Neural cell (in vitro differentiated cells): ENCODE results near the gene POLDIP2. TPM values are rescaled to one million over a fixed set of nuclear protein-coding genes. Genes with fewer than 3 reads are reported as not detected.
A peak's percentile ranks its signal among the peaks of the same experiment; 100 is the strongest.

ENCODE experiments used
- H2AFZ ChIP-seq: fragments of 200-600, 300-800 bp; sonication (generic), shearing (Covaris generic); 2 replicates; pipeline ENCODE4 v1.6.0; 2014; ENCODE audit warnings: low read depth, mild to moderate bottlenecking, antibody characterized with exemption, low read length, moderate library complexity
- H3F3A ChIP-seq: fragments of 200-600 bp; shearing (Covaris generic); 2 replicates; pipeline ENCODE4 v1.6.1; 2016; ENCODE audit warnings: mild to moderate bottlenecking, moderate library complexity, mixed read lengths, antibody characterized with exemption, low read length; ENCODE audit not compliant: insufficient read depth, poor library complexity, severe bottlenecking
- H3K27ac ChIP-seq: fragments of 200-600, 300-800 bp; sonication (generic), shearing (Covaris generic); 2 replicates; pipeline ENCODE4 v1.5.1; 2014; ENCODE audit warnings: mild to moderate bottlenecking, low read length, moderate library complexity
- H3K27me3 ChIP-seq: fragments of 300-800, 200-600 bp; sonication (generic), shearing (Covaris generic); 2 replicates; pipeline ENCODE4 v1.6.0; 2014; ENCODE audit warnings: mild to moderate bottlenecking, low read depth, low read length, moderate library complexity; ENCODE audit not compliant: insufficient read depth
- H3K36me3 ChIP-seq: fragments of 300-800, 200-600 bp; sonication (generic), shearing (Covaris generic); 2 replicates; pipeline ENCODE4 v1.5.1; 2014; ENCODE audit warnings: mild to moderate bottlenecking, antibody characterized with exemption, low read length, moderate library complexity; ENCODE audit not compliant: insufficient read depth
- H3K4me2 ChIP-seq: fragments of 300-800, 200-600 bp; sonication (generic), shearing (Covaris generic); 2 replicates; pipeline ENCODE4 v1.6.0; 2014; ENCODE audit warnings: mild to moderate bottlenecking, low read length
- H3K4me3 ChIP-seq: fragments of 300-800, 200-600 bp; sonication (generic), shearing (Covaris generic); 2 replicates; pipeline ENCODE4 v1.5.1; 2014; ENCODE audit warnings: mild to moderate bottlenecking, low read length, moderate library complexity
- H3K79me2 ChIP-seq: fragments of 200-600 bp; shearing (Covaris generic); replicated peaks from 2 replicates; pipeline ENCODE4 v1.6.0; 2014; ENCODE audit warnings: mild to moderate bottlenecking, low read length, moderate library complexity; ENCODE audit not compliant: insufficient read depth
- H3K9ac ChIP-seq: fragments of 300-800, 200-600 bp; sonication (generic), shearing (Covaris generic); 2 replicates; pipeline ENCODE4 v1.6.1; 2016; ENCODE audit warnings: mild to moderate bottlenecking, low read length, mixed read lengths
- H3K9me2 ChIP-seq: fragments of 200-600 bp; shearing (Covaris generic); 2 replicates; pipeline ENCODE4 v1.6.1; 2016; ENCODE audit warnings: mild to moderate bottlenecking, low read length, mixed read lengths; ENCODE audit not compliant: insufficient read depth
- H3K9me3 ChIP-seq: fragments of 200-600, 300-800 bp; sonication (generic), shearing (Covaris generic); 2 replicates; pipeline ENCODE4 v1.6.1; 2016; ENCODE audit warnings: mild to moderate bottlenecking, mixed run types, low read length, moderate library complexity, mixed read lengths
- H4K20me1 ChIP-seq: fragments of 200-600 bp; shearing (Covaris generic); 2 replicates; pipeline ENCODE4 v1.6.1; 2016; ENCODE audit warnings: mild to moderate bottlenecking, mixed run types; ENCODE audit not compliant: insufficient read depth
- CTCF ChIP-seq: fragments of 450-650 bp; IDR thresholded peaks from 2 replicates; pipeline ENCODE4 v1.5.1; 2014; ENCODE audit warnings: antibody characterized with exemption, mild to moderate bottlenecking, moderate library complexity; ENCODE audit not compliant: poor library complexity, severe bottlenecking
- EP300 ChIP-seq: fragments of 450-650 bp; conservative IDR thresholded peaks from 2 replicates; pipeline ENCODE4 v1.6.1; 2014; ENCODE audit warnings: antibody characterized with exemption, mild to moderate bottlenecking, moderate library complexity; ENCODE audit not compliant: poor library complexity, severe bottlenecking
- EZH2 ChIP-seq: fragments of 200-600, 300-800 bp; shearing (Covaris generic), sonication (generic); IDR thresholded peaks from 2 replicates; pipeline ENCODE4 v1.6.1; 2014; ENCODE audit warnings: antibody characterized with exemption, low read length, borderline replicate concordance, mild to moderate bottlenecking; ENCODE audit not compliant: insufficient read depth, poor library complexity, severe bottlenecking
- MXI1 ChIP-seq: fragments of 450-650 bp; conservative IDR thresholded peaks from 2 replicates; pipeline ENCODE4 v1.6.1; 2014; ENCODE audit warnings: antibody characterized with exemption, mild to moderate bottlenecking; ENCODE audit not compliant: poor library complexity, severe bottlenecking
- POLR2AphosphoS5 ChIP-seq: IDR thresholded peaks from 2 replicates; pipeline ENCODE4 v1.6.1; 2012
- RAD21 ChIP-seq: fragments of 450-650 bp; conservative IDR thresholded peaks from 2 replicates; pipeline ENCODE4 v1.6.1; 2014; ENCODE audit warnings: antibody characterized with exemption, mild to moderate bottlenecking, moderate library complexity
- REST ChIP-seq: IDR thresholded peaks from 2 replicates; pipeline ENCODE4 v1.6.1; 2012; ENCODE audit warnings: borderline replicate concordance
- SMC3 ChIP-seq: fragments of 450-650 bp; conservative IDR thresholded peaks from 2 replicates; pipeline ENCODE4 v1.6.1; 2014; ENCODE audit warnings: antibody characterized with exemption, mild to moderate bottlenecking, moderate library complexity; ENCODE audit not compliant: poor library complexity
- TAF1 ChIP-seq: IDR thresholded peaks from 2 replicates; pipeline ENCODE4 v1.6.1; 2012; ENCODE audit warnings: low read depth
- polyA plus RNA-seq: library from polyadenylated mRNA; depleted of rRNA; stranded (reverse); fragments of >200 nt; gene quantifications from 2 replicates; pipeline ENCODE4 v1.2.3, GENCODE V29; 2014

The POLDIP2 gene
- polyA plus RNA-seq, 1 donor from 2014 or later: 75.4 TPM

DNA sequence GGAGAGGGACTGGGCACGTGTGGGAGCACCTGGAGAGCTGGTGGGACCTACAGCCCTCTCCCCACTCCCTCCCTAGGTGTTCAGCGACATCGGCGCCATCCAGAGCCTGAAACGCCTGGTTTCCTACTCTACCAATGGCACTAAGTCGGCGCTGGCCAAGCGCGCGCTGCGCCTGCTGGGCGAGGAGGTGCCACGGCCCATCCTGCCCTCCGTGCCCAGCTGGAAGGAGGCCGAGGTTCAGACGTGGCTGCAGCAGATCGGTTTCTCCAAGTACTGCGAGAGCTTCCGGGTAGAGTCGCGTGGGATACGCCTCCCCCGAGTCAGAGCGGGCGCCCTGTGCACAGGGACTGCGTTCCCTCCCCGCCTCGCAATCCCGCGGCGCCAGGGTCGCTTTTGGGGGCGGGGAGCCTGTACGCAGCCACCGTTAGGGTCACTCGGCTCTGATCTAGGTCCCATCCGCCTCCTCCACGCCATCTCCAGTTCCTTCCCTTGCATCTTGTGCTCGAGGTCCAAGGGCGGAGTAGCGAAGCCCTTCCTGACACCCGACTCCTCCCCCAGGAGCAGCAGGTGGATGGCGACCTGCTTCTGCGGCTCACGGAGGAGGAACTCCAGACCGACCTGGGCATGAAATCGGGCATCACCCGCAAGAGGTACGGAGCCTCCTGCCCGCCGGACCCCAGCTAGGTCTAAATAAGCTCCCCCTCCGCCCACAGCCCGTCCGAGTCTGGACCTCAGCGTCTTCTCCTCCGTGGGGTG lies 27.1 kb upstream of the POLDIP2 start:
- H3K27ac ChIP-seq: no peak overlapping the region
- H3K4me2 ChIP-seq: no peak overlapping the region
- no peak overlapping the region for H2AFZ ChIP-seq
- no peaks in the 10 kb centered on the region for H3K9me3 ChIP-seq
- no peak overlapping the region for H3K4me3 ChIP-seq
- no peaks in the 10 kb centered on the region for H3F3A ChIP-seq
- H3K9me2 ChIP-seq: no peaks in the 10 kb centered on the region
- H3K36me3 ChIP-seq: no peaks in the 10 kb centered on the region
- no peaks in the 10 kb centered on the region for H3K79me2 ChIP-seq
- no peaks in the 10 kb centered on the region for H3K27me3 ChIP-seq
- TF ChIP-seq REST (no peak), EZH2 (no peak), RAD21 (no peak), EP300 (no peak), SMC3 (no peak), POLR2AphosphoS5 (no peak), TAF1 (no peak), CTCF (no peak), MXI1 (no peak)
- H4K20me1 ChIP-seq: no peaks in the 10 kb centered on the region
- no peak overlapping the region for H3K9ac ChIP-seq

DNA sequence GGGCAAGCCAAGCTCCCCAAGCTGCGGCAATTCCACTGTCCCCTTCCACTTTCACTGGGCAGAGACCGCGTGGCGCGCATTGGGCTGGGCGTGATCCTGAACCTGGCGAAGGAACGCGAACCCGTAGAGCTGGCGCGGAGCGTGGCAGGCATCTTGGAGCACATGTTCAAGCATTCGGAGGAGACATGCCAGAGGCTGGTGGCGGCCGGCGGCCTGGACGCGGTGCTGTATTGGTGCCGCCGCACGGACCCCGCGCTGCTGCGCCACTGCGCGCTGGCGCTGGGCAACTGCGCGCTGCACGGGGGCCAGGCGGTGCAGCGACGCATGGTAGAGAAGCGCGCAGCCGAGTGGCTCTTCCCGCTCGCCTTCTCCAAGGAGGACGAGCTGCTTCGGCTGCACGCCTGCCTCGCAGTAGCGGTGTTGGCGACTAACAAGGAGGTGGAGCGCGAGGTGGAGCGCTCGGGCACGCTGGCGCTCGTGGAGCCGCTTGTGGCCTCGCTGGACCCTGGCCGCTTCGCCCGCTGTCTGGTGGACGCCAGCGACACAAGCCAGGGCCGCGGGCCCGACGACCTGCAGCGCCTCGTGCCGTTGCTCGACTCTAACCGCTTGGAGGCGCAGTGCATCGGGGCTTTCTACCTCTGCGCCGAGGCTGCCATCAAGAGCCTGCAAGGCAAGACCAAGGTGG lies 24.0 kb upstream of the POLDIP2 start:
- H3F3A ChIP-seq: no peaks in the 10 kb centered on the region
- H3K9me2 ChIP-seq: no peaks in the 10 kb centered on the region
- no peak overlapping the region for H3K9ac ChIP-seq
- no peaks in the 10 kb centered on the region for H4K20me1 ChIP-seq
- no peaks in the 10 kb centered on the region for H3K79me2 ChIP-seq
- H2AFZ ChIP-seq: no peak overlapping the region
- H3K27ac ChIP-seq: no peak overlapping the region
- H3K4me2 ChIP-seq: no peak overlapping the region
- no peak for TF ChIP-seq RAD21
- peak; percentile 30 for TF ChIP-seq CTCF
- H3K4me3 ChIP-seq: peak overlapping the region; percentile 23
- no peaks in the 10 kb centered on the region for H3K36me3 ChIP-seq
- H3K9me3 ChIP-seq: no peaks in the 10 kb centered on the region
- no peaks in the 10 kb centered on the region for H3K27me3 ChIP-seq
